ENCODE results near the gene GTF3C1. TPM values are rescaled to one million over a fixed set of nuclear protein-coding genes. Genes with fewer than 3 reads are reported as not detected.

The GTF3C1 gene
- total and polyA plus RNA-seq, 2 donors (not counting 1 experiment from before 2014, with no cell fraction given): 31.2 to 49.6 TPM

DNA sequence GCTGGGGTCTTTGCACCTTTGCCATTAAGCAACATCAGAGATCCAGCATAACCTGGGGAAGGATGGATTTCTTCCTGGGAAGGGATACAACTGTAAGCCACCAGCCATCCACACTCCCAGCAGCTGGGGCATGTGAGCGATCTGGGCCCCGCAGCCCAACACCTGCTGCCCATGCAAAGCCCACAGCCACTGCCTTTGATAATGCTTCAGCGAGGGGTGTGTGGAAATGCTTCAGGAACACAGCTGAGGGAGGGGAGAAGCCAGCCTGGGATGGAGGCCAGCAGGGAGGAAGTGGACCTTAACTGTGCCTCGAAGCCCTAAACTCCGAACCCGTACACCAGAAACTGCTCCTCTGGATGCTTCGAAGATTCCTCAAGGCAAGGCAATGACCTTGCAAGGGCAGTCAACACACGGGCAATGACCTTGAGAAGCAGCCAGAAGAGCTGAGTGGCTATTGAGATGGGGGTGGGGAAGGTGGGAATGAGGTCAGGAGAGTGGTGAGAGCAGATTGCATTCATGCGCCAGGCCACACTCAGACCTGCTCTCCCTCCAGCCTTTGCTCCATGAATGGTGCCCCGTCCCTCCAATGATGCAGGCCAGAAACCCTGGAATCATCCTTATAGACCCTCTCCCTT lies 49.3 kb upstream of the GTF3C1 start:
- no peaks in the 10 kb centered on the region for H3K27me3 ChIP-seq (replicated peaks in 1 of 4; ENCODE audit: control extremely low read depth in 1 of 4, control insufficient read depth in 3 of 4, insufficient read depth in 4 of 4, low read length in 3 of 4)
- no peak overlapping the region for H3K4me2 ChIP-seq (replicated peaks; ENCODE audit: low read depth, low read length, poor library complexity, severe bottlenecking)
- no peak overlapping the region for H3K27ac ChIP-seq (ENCODE audit: low read length in 2 of 2)
- TF ChIP-seq, protein P1, sequence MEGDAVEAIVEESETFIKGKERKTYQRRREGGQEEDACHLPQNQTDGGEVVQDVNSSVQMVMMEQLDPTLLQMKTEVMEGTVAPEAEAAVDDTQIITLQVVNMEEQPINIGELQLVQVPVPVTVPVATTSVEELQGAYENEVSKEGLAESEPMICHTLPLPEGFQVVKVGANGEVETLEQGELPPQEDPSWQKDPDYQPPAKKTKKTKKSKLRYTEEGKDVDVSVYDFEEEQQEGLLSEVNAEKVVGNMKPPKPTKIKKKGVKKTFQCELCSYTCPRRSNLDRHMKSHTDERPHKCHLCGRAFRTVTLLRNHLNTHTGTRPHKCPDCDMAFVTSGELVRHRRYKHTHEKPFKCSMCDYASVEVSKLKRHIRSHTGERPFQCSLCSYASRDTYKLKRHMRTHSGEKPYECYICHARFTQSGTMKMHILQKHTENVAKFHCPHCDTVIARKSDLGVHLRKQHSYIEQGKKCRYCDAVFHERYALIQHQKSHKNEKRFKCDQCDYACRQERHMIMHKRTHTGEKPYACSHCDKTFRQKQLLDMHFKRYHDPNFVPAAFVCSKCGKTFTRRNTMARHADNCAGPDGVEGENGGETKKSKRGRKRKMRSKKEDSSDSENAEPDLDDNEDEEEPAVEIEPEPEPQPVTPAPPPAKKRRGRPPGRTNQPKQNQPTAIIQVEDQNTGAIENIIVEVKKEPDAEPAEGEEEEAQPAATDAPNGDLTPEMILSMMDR (IDR thresholded peaks at IDR 0.05): no peak
- TF ChIP-seq EZH2 (IDR thresholded peaks at IDR 0.05; ENCODE audit: borderline replicate concordance, insufficient read depth, low read depth, low read length, poor library complexity, severe bottlenecking): no peak
- WGBS (ENCODE audit: insufficient coverage): 98% methylated on average over 6 of the region's 10 CpGs
- peaks cover 0 to 2% of the 10 kb centered on the region in 2 experiments for H3K36me3 ChIP-seq (replicated peaks in 1 of 2; ENCODE audit: control extremely low read depth in 1 of 2, control insufficient read depth in 1 of 2, extremely low read depth in 1 of 2, insufficient read depth in 2 of 2, low read length in 1 of 2)
- H3K79me2 ChIP-seq (ENCODE audit: control insufficient read depth, insufficient read depth, low read length): no peaks in the 10 kb centered on the region
- Mint-ChIP-seq H3K4me1 (no peaks in the 10 kb centered on the region), H3K9me3 (ENCODE audit: insufficient read depth) (no peaks in the 10 kb centered on the region), H3K4me3 (no peak overlapping the region), H3K27me3 (no peaks in the 10 kb centered on the region), H3K27ac (no peak overlapping the region)
- DNase-seq (no peak), ATAC-seq (ENCODE audit: low read depth) (no peak)
- intact Hi-C loops (cut with micrococcal nuclease): no loop called here
- H3K4me3 ChIP-seq (ENCODE audit: control extremely low read depth in 1 of 5, extremely low read depth in 1 of 5, insufficient read depth in 1 of 5, low read depth in 2 of 5, low read length in 4 of 5): no peak overlapping the region
- no peak overlapping the region for H3K9ac ChIP-seq (ENCODE audit: low read length)
- H3K9me3 ChIP-seq (ENCODE audit: control extremely low read depth in 1 of 3, control insufficient read depth in 2 of 3, insufficient read depth in 1 of 3, low read length in 2 of 3): no peaks in the 10 kb centered on the region
- no peak overlapping the region for H2AFZ ChIP-seq (ENCODE audit: insufficient read depth, low read depth, low read length, poor library complexity, severe bottlenecking)
- ChIA-PET POLR2A (no interaction called here), CTCF (no interaction called here)
- H3K4me1 ChIP-seq (ENCODE audit: control insufficient read depth in 2 of 2, insufficient read depth in 2 of 2, low read length in 2 of 2): no peaks in the 10 kb centered on the region
- no peaks in the 10 kb centered on the region for H4K20me1 ChIP-seq (ENCODE audit: control insufficient read depth, insufficient read depth, low read length, poor library complexity, severe bottlenecking)

DNA sequence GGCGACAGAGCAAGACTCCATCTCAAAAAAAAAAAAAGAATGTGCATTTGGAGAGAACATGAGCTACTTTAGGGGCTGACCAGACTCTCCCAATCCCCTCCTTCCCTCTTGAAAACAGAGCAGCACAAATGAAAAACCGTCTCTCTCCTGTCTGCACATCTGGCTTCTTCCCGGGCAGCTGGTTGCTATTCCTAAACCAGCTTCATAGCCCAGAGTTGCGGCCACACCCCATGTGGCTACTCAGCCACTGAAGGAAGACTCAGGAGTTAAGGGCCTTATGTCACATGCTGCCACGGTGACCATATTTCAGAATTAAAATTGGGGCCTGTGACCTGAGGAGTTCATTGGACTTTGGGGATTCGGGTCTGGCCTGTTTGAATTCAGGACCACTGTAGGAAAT lies 48.5 kb upstream of the GTF3C1 start:
- 93% methylated on average over 5 of the region's 6 CpGs for WGBS (ENCODE audit: insufficient coverage)

More for the DNA sequence above, 48.5 kb upstream of the GTF3C1 start:
- Histone ChIP-seq H3K4me3 (ENCODE audit: control extremely low read depth in 1 of 5, extremely low read depth in 1 of 5, insufficient read depth in 1 of 5, low read depth in 2 of 5, low read length in 4 of 5) (no peak overlapping the region), H3K4me2 (replicated peaks; ENCODE audit: low read depth, low read length, poor library complexity, severe bottlenecking) (no peak overlapping the region), H3K36me3 (replicated peaks in 1 of 2; ENCODE audit: control extremely low read depth in 1 of 2, control insufficient read depth in 1 of 2, extremely low read depth in 1 of 2, insufficient read depth in 2 of 2, low read length in 1 of 2) (peaks cover 0 to 2% of the 10 kb centered on the region in 2 experiments), H3K79me2 (ENCODE audit: control insufficient read depth, insufficient read depth, low read length) (no peaks in the 10 kb centered on the region), H4K20me1 (ENCODE audit: control insufficient read depth, insufficient read depth, low read length, poor library complexity, severe bottlenecking) (no peaks in the 10 kb centered on the region), H3K27ac (ENCODE audit: low read length in 2 of 2) (no peak overlapping the region), H3K27me3 (replicated peaks in 1 of 4; ENCODE audit: control extremely low read depth in 1 of 4, control insufficient read depth in 3 of 4, insufficient read depth in 4 of 4, low read length in 3 of 4) (no peaks in the 10 kb centered on the region), H2AFZ (ENCODE audit: insufficient read depth, low read depth, low read length, poor library complexity, severe bottlenecking) (no peak overlapping the region), H3K9me3 (ENCODE audit: control extremely low read depth in 1 of 3, control insufficient read depth in 2 of 3, insufficient read depth in 1 of 3, low read length in 2 of 3) (no peaks in the 10 kb centered on the region), H3K4me1 (ENCODE audit: control insufficient read depth in 2 of 2, insufficient read depth in 2 of 2, low read length in 2 of 2) (no peaks in the 10 kb centered on the region), H3K9ac (ENCODE audit: low read length) (no peak overlapping the region)
- ATAC-seq (ENCODE audit: low read depth) (no peak), DNase-seq (no peak)
- no peaks in the 10 kb centered on the region for H3K9me3 Mint-ChIP-seq (ENCODE audit: insufficient read depth)
- CTCF ChIA-PET: no interaction called here
- TF ChIP-seq, protein P1 (IDR thresholded peaks at IDR 0.05): no peak
- TF ChIP-seq EZH2 (IDR thresholded peaks at IDR 0.05; ENCODE audit: borderline replicate concordance, insufficient read depth, low read depth, low read length, poor library complexity, severe bottlenecking): no peak
- H3K27me3 Mint-ChIP-seq: no peaks in the 10 kb centered on the region
- POLR2A ChIA-PET: no interaction called here
- H3K27ac Mint-ChIP-seq: no peak overlapping the region
- H3K4me1 Mint-ChIP-seq: no peaks in the 10 kb centered on the region
- intact Hi-C loops (cut with micrococcal nuclease): no loop called here
- no peak overlapping the region for H3K4me3 Mint-ChIP-seq
